Heart left ventricle (tissue), 16 donors: ENCODE measurements around the gene CFAP20. TPM values are rescaled to one million over a fixed set of nuclear protein-coding genes. Genes with fewer than 3 reads are reported as not detected.
A peak's percentile ranks its signal among the peaks of the same experiment; 100 is the strongest.

ENCODE experiments used
- ATAC-seq, 4 donors: fragments of 200-7000 bp; cut with Tn5 transposase; one replicate each; pipeline ENCODE4 v1.9.1; 2020 to 2022; ENCODE audit warnings: moderate library complexity in 4 of 4, mild to moderate bottlenecking in 3 of 4, moderate number of reproducible peaks in 1 of 4
- DNase-seq, 5 donors: peaks; one replicate each; pipeline ENCODE4 v3.0.0-alpha.2; 2020
- H3K27ac ChIP-seq, 12 donors: fragments of 200-600 bp; sonication (generic) in 4 of 12; one replicate each; pipeline versions ENCODE4 v1.5.0 to v1.8.0; 2016 to 2022; ENCODE audit warnings: mild to moderate bottlenecking in 2 of 12
- H3K27me3 ChIP-seq, 9 donors: fragments of 200-600 bp; sonication (generic) in 2 of 9; one replicate each; pipeline versions ENCODE4 v1.5.1 to v1.8.0; 2016 to 2022; ENCODE audit warnings: mild to moderate bottlenecking in 3 of 9
- H3K36me3 ChIP-seq, 9 donors: fragments of 200-600 bp; sonication (generic) in 2 of 9; one replicate each; pipeline versions ENCODE4 v1.5.0 to v1.8.0; 2018 to 2022; ENCODE audit warnings: mild to moderate bottlenecking in 2 of 9
- H3K4me1 ChIP-seq, 12 donors: fragments of 200-600 bp; sonication (generic) in 4 of 12; one replicate each; pipeline versions ENCODE4 v1.5.0 to v1.8.0; 2016 to 2022; ENCODE audit warnings: mild to moderate bottlenecking in 3 of 12
- H3K4me3 ChIP-seq, 12 donors: fragments of 200-600 bp; sonication (generic) in 4 of 12; one replicate each; pipeline versions ENCODE4 v1.5.0 to v1.8.0; 2017 to 2022; ENCODE audit warnings: mild to moderate bottlenecking in 9 of 12, moderate library complexity in 4 of 12
- H3K9me3 ChIP-seq, 12 donors: fragments of 200-600 bp; sonication (generic) in 4 of 12; one replicate each; pipeline versions ENCODE4 v1.5.0 to v1.8.0; 2016 to 2022; ENCODE audit warnings: mild to moderate bottlenecking in 1 of 12
- CTCF ChIP-seq, 12 donors: fragments of 200-600 bp; sonication (generic) in 4 of 12; IDR thresholded peaks; one replicate each; pipeline versions ENCODE4 v1.5.0 to v1.8.0; 2018 to 2022; ENCODE audit warnings: antibody characterized with exemption in 12 of 12, mild to moderate bottlenecking in 5 of 12
- POLR2A ChIP-seq, 2 donors: fragments of 450-650 bp; IDR thresholded peaks; one replicate each; pipeline ENCODE4 v1.6.1; 2017; ENCODE audit warnings: antibody characterized with exemption in 2 of 2, mild to moderate bottlenecking in 2 of 2, moderate library complexity in 2 of 2
- WGBS, 4 donors: extraction: QIAGEN DNeasy Blood & Tissue Kit in 2 of 4; methylation state at CpG; one replicate each; pipeline versions ENCODE4 v1.1.5 to v1.1.7; 2013 to 2018; 5-methylcytosine and 5-hydroxymethylcytosine counted together
- intact Hi-C, 10 donors: fragments of 100-400 bp; cut with DNase I; formaldehyde crosslinking; loops; one replicate each; pipeline versions ENCODE4 v1.11.1 to v1.14.2; 2022
- polyA plus RNA-seq, 2 donors: library from polyadenylated mRNA; stranded (reverse); fragments of 200-250 nt; gene quantifications; one replicate each; pipeline ENCODE4 v1.2.3, GENCODE V29; 2013
- total RNA-seq, 9 donors: library from RNA; depleted of rRNA in 2 of 9; stranded (reverse); fragments of >200 nt in 2 of 9; fragmentation: NEBNext Ultra II Directional in 3 of 9; extraction: Animal tissue kit (Norgen Biotek cat#: 25700) in 3 of 9; gene quantifications; one replicate each; pipeline versions ENCODE4 v1.1.0 to v1.2.4, GENCODE V29; 2016 to 2023
- donor health status: ischemic (EF 13 %, LVEDD 7.1; RV severe dilation, severe dysfunction).
- donor health status: healthy with polysubstance abuse.
- donor health status: DM: no; HTN: yes; CAD: no.
- donor health status: DM: no; HTN: no; CAD: no.
- donor health status: ischemic (EF 25% LVEDD 6.9; RV normal size, moderate dysfunction).
- donor health status: ischemic (EF 25% LVEDD 5.7; RV mildly dilated, moderate dysfunction).
- donor health status: healthy.
- donor health status: DM: yes; HTN: yes; CAD: no.
- donor health status: ischemic (EF 35%, LVEDD 5.7; RV mildly dilated, moderate dysfunction).
- donor health status: nonischemic (EF 11% LVEDD 7.7; RV severe dilation, severe dysfunction).
- donor health status: DM: yes; HTN: yes; CAD: no.
- donor health status: PGD.
- donor health status: ischemic (EF 29% LVEDD 5.4; RV normal size, mild dysfunction).
- donor health status: nonischemic (EF 23%, LVEDD 6.1; RV moderate dilation, normal function).

Gene CFAP20
- total and polyA plus RNA-seq, 11 donors = 22.7 to 60.4 (median 36.3) TPM

DNA sequence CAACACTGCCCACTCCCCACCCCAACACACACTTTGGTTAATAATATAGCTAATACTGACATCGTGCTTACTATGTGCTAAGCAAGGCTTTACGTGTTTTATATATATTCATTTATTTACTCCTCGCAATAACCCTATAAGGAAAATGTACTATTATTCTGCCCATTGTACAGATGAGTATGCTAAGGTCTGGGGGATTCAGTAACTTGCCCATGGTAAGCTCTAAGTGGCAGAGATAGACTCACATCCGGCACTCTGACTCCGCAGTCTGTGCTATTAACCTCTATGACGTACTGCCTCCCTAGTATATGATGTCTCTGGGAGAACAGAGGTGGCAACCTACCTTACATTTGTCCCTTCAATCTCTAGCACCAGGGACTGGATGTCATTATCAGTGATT lies 12.7 kb downstream of the CFAP20 start:
- peak overlapping the region in 6 of 12 donors; percentile 41 to 77 (median 70) for H3K27ac ChIP-seq
- WGBS, 4 donors = 88 to 94% (median 92%) methylated on average over 6 of the region's 6 CpGs
- intact Hi-C loops = no loop called here
- H3K4me3 ChIP-seq = no peak overlapping the region
- TF ChIP-seq CTCF (IDR thresholded peaks at IDR 0.05) = no peak
- TF ChIP-seq POLR2A (IDR thresholded peaks at IDR 0.05) = no peak
- no peaks in the 10 kb centered on the region for H3K9me3 ChIP-seq
- H3K4me1 ChIP-seq = peaks cover 16 to 73% (median 56%) of the 10 kb centered on the region in 12 donors
- peaks cover 0 to 48% (median 42%) of the 10 kb centered on the region in 9 donors for H3K36me3 ChIP-seq
- DNase-seq (no peak), ATAC-seq (no peak)
- no peaks in the 10 kb centered on the region for H3K27me3 ChIP-seq

- H3K4me3 ChIP-seq = no peak overlapping the region
- no peaks in the 10 kb centered on the region for H3K9me3 ChIP-seq
- 56 to 67% (median 59%) methylated on average over 6 of the region's 6 CpGs for WGBS, 4 donors
- ATAC-seq (no peak), DNase-seq (no peak)
- H3K4me1 ChIP-seq = peaks cover 11 to 69% (median 51%) of the 10 kb centered on the region in 12 donors
- intact Hi-C loops = no loop called here
- peak overlapping the region in 7 of 12 donors; percentile 41 to 77 (median 70) for H3K27ac ChIP-seq
- H3K27me3 ChIP-seq = no peaks in the 10 kb centered on the region
- H3K36me3 ChIP-seq = peaks cover 0 to 48% (median 42%) of the 10 kb centered on the region in 9 donors
- TF ChIP-seq POLR2A (IDR thresholded peaks at IDR 0.05) (no peak), CTCF (IDR thresholded peaks at IDR 0.05) (no peak)
Observed at GRCh38 chr16:58116081-58116480, 13.1 kb downstream of the CFAP20 start.

GRCh38 chr16:58114827-58115825 lies 14.1 kb downstream of the CFAP20 start:
- intact Hi-C loops = no loop called here

More at GRCh38 chr16:58114827-58115825, 14.1 kb downstream of the CFAP20 start:
- Histone ChIP-seq H3K9me3 (no peaks in the 10 kb centered on the region), H3K27ac (peak overlapping the region in 11 of 12 donors; percentile 49 to 79 (median 72)), H3K36me3 (peaks cover 0 to 48% (median 42%) of the 10 kb centered on the region in 9 donors), H3K27me3 (no peaks in the 10 kb centered on the region), H3K4me1 (peaks cover 8 to 67% (median 42%) of the 10 kb centered on the region in 12 donors), H3K4me3 (peak overlapping the region in 8 of 12 donors; percentile 4 to 43 (median 35))
- TF ChIP-seq CTCF (IDR thresholded peaks at IDR 0.05) (no peak), POLR2A (IDR thresholded peaks at IDR 0.05) (no peak)
- WGBS, 4 donors = 53 to 64% (median 58%) methylated on average over 22 to 23 of the region's 23 CpGs
- peak in 3 of 4 donors; percentile 34 to 73 (median 44) for ATAC-seq
- DNase-seq = no peak
